ENCODE data around the gene CORO7.
A peak's percentile ranks its signal among the peaks of the same experiment; 100 is the strongest.

The CORO7 gene

GRCh38 chr16:4426021-4426684 lies 9.8 kb upstream of the CORO7 start:
- FAIRE-seq (no peak), DNase-seq (ENCODE audit: low spot score) (no peak)

DNA sequence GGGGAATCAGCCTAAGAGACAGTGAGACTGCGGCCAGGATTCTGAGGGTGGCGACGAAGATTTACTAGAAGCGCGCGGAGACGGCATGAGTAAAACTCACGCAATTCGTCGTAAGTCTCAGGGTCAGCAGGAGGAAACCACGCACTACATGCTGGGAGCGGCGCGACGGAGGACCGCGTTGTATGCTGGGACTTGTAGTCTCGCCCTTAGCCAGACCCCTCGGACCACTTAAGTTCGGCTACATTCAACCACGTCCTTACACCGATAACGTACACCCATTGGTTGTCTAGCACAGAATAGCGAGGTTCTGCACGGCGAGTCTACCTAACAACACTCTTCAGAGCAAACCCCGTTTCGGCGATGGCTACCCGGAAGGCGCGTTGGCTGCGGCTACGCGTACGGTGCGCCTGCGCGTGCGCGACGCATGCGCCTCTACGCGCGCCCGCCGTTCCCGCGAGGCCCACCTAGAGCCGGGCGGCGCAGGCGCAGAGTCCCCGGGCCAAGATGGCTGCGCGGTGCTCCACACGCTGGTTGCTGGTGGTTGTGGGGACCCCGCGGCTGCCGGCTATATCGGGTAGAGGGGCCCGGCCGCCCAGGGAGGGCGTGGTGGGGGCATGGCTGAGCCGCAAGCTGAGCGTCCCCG lies 9.1 kb upstream of the CORO7 start, which contains the start of gene DNAJA3:
DNAJA3 (plus strand) TSS at position 491 of the 643 bp plus-strand sequence; CDS start at position 505, 14 bp downstream.
- DNase-seq (ENCODE audit: low spot score) = peak; percentile 86
- FAIRE-seq = no peak

DNA sequence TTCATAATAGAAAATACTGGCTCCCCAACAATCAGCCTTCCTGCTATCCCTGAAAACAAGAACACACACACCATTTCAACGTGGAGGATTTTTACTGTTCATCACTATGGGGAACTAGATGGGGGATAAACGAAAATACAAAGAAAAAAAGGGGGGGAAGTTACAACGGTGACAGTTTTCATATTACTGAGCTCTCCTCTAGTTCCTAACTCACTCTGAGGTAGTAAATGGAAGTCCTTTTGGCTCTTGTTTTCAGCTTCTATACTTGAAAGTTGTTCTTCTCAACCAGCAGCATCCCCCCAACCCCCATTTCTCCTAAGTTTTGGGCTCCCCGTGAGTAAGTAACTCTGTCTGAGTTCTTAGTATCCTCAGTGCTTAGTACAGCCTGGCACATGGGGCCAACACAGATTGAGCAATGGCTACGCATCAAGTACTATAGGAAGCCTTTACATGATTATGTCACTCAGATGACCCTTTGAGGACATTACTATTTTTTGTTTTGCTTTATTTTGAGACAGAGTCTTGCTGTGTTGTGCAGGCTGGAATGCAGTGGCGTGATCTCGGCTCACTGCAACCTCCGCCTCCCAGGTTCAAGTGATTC lies 4.2 kb upstream of the CORO7 start:
- FAIRE-seq = no peak
- no peak for DNase-seq (ENCODE audit: low spot score)

DNA sequence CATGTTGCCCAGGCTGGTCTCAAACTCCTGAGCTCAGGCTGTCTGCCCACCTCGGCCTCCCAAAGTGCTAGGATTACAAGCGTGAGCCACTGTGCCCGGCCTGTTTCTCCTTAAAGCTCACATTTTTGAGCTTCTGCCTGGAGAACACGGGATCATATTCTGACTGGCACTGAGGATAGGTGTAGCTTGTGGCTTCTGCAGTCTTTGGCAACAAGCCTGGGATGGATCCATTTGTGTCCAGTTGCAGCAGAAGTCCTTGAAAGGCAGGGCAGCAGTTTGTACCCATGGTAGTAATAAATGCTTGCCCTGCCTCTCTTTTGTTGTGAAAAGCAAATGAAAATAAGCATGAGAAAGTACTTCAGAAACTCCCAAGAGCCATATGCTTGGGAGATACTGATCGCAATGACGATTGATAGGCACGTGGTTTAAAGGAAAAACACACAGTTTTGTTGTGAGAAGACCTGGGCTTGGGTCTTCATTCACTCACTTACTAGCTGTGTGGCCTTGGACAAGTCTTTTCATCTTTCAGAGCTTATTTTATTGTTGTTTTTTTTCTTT lies 3.1 kb upstream of the CORO7 start:
- DNase-seq (ENCODE audit: low spot score) (no peak), FAIRE-seq (no peak)

GRCh38 chr16:4415538-4416199 lies 727 bp downstream of the CORO7 start:
- FAIRE-seq (no peak), DNase-seq (ENCODE audit: low spot score) (no peak)

DNA sequence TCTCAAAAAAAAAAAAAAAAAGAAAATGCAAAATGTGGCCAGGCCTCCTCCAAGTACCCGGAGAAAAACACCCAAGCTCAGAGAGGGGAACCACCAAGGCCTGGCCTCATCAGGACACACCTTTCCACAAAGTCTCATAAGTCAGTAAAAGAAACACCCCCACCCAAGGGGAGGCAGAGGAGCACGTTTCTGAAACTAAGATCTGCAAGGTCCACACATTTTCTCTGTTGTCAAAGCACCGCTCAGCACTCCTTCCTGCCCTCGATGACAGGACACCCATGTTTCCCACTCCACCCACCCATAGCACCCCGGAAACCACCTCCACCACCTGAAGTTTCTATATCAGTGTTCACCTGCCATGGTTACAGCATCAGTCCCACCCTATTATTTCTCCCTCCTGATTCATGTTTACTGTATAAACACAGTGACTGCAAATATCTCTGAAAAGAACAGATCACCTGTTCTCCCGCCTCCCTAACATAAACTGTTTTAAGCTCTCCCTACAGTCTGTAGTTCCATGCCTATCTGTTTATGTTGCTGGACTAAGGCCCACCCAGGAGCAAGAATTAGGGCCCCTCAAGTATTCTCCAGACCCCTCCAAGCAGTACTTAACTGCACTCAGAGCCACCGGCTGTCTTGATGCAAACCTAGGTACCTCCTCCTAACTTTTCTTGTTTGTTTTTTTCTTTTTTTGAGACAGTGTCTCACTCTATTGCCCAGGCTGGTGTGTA lies 2.0 kb downstream of the CORO7 start:
- no peak for DNase-seq (ENCODE audit: low spot score)
- FAIRE-seq = no peak

DNA sequence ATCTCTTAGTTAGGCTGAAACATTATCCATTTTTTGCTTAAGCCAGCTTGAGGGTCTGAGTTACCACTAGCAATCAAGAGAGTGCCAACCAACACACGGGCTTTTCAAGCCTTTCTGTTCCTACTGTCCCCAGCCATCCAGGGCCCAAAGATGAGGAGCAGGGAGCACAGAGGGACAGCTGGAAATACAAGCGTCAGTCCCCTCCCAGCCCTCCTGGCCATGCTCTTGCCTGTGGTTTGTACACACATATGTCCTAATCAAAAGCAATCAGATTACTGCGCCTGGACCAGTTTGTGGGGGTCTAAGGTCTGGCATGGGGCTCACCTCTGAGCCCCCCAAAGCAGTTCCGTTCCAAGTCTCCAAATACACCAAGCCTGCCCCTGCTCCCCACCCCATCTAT lies 3.5 kb downstream of the CORO7 start:
- DNase-seq (ENCODE audit: low spot score) (no peak), FAIRE-seq (no peak)

- FAIRE-seq (no peak), DNase-seq (ENCODE audit: low spot score) (no peak)
Observed at GRCh38 chr16:4412159-4412558, 4.2 kb downstream of the CORO7 start.

- FAIRE-seq = no peak
Observed at GRCh38 chr16:4411684-4412083, 4.7 kb downstream of the CORO7 start.

GRCh38 chr16:4410335-4411075 lies 5.9 kb downstream of the CORO7 start:
- FAIRE-seq = no peak
- no peak for DNase-seq (ENCODE audit: low spot score)

More at GRCh38 chr16:4411684-4412083, 4.7 kb downstream of the CORO7 start:
- no peak for DNase-seq (ENCODE audit: low spot score)

GRCh38 chr16:4409081-4409932 lies 7.1 kb downstream of the CORO7 start:
- FAIRE-seq = no peak
- DNase-seq (ENCODE audit: low spot score) = no peak

DNA sequence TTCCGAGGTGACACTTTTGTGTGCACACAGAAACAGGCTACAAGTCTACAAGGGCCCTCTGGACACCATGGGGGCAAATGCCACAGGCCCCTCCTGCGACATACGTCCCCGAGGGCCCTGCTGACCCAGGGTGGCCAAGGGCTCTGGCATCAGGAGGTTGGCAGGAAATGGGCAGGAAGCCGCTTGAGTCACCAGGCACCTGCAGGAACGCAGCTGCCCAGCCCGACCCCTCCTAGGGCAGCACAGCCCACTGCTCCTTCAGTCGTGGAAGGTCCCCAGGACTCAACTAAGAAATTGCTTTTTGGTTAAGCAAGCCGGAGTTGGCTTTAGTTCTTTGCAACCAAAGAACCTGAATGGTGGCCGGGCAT lies 8.1 kb downstream of the CORO7 start:
- FAIRE-seq = no peak
- DNase-seq (ENCODE audit: low spot score) = no peak

- DNase-seq (ENCODE audit: low spot score) (no peak), FAIRE-seq (no peak)
Observed at GRCh38 chr16:4407543-4408322, 8.7 kb downstream of the CORO7 start.

GRCh38 chr16:4404967-4405696 lies 11.3 kb downstream of the CORO7 start:
- no peak for FAIRE-seq
- no peak for DNase-seq (ENCODE audit: low spot score)

DNA sequence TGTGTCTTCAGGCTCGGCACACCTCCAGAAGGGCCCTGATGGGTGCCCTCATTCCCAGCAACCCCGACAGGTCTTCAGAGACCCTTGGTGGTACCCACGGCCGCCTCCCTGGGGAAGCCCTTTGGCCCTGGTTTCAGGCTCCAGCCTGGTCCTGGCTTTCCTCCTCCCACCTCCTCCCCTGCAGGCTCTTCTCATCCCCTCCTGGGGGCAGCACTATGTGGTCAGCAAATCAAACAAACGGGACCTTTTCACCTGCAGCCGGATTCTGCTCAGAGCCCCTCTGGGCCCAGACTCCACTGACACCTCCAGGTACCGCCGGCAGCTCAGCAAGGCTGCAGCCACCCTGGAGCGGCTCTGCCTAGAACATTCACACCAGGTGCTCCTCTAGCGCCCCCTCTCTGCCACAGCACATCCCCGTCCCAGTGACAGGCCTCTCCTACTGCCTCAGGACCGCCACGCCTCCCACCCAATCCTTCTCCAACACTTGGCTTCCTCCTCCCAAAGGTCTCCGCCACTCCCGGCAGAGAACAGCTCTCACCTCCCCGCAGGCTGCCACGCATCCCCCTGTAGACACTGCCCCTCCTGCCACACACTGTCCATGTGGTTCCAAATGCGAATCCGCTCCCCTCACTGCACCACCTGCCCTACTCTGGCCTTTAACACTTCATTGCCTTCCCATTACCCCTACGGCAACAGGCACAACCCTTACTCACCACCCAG lies 12.0 kb downstream of the CORO7 start:
- FAIRE-seq = no peak
- peak; percentile 11 for DNase-seq (ENCODE audit: low spot score)

DNA sequence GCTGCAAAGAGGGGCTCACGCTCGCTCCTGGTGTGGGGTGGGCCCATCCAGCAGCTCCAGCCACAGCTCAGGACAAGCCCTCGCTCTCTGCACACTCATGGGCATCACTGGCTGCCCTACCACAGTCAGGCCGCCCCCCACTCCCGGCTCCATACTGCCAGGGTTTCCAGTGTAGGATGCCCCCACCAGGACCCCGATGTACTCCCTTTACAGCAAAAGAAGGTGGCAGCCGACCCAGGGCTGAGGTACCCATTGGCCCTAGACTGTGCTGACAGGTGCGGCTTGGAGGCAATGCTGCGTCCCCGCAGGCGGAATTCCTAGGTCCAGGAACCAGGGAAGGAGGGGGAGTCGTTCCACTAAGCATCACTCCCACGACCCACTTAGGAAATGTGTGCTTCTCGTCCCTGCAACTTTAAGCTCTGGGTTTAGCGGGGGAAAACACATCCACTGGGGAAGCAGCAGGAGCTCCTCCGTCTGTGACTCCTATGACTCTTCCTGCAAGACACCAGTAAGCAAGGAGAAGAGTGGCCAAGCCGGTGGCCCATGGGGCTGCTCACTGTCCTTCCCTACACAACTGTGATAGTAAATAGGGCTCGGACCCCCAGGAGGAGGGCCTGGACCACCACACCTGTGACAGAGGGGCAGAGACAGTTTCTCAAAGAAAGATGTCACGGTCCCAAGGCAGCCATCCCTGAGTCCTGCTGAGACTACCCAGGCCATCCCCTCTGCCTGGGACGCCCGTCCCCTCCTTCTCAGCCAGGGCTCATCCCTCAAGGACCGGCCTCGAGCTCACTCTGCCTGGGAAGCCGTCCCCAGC lies 13.1 kb downstream of the CORO7 start:
- FAIRE-seq = no peak
- DNase-seq (ENCODE audit: low spot score) = no peak

Measured in RCC 7860 (cell line).